Lower leg skin (tissue), 4 donors: Measurements from ENCODE around the gene LUM. TPM values are rescaled to one million over a fixed set of nuclear protein-coding genes. Genes with fewer than 3 reads are reported as not detected.

Source experiments
- DNase-seq, 2 donors: peaks; one replicate each; pipeline ENCODE4 v3.0.0-alpha.2; 2019; ENCODE audit warnings: low spot score in 2 of 2
- H3K4me3 ChIP-seq: fragments of 200-600 bp; sonication (generic); 2 replicates; pipeline ENCODE4 v1.5.1; 2017; ENCODE audit warnings: mild to moderate bottlenecking, low read depth; ENCODE audit not compliant: poor library complexity, severe bottlenecking
- POLR2A ChIP-seq, 2 donors: fragments of 450-650 bp; IDR thresholded peaks; one replicate each; pipeline ENCODE4 v1.6.1; 2016 to 2017; ENCODE audit warnings: antibody characterized with exemption in 2 of 2, mild to moderate bottlenecking in 1 of 2, moderate library complexity in 1 of 2
- whole genome bisulfite sequencing, 2 donors: methylation state at CpG; one replicate each; pipeline ENCODE4 v1.1.5; 2018; 5-methylcytosine and 5-hydroxymethylcytosine counted together
- intact Hi-C: fragments of 100-400 bp; cut with DNase I; formaldehyde crosslinking; loops from one replicate; pipeline ENCODE4 v1.15.0; 2023; ENCODE audit warnings: low total_unique reads
- total RNA-seq, 4 donors: library from RNA; depleted of rRNA; stranded (reverse); fragments of >200 nt; gene quantifications; one replicate each; pipeline ENCODE4 v1.1.0, GENCODE V29; 2016
- TF ChIP-seq, protein P1 (sequence below), 3 donors: fragments of 450-650 bp; IDR thresholded peaks; one replicate each; pipeline ENCODE4 v1.5.1; 2016; ENCODE audit warnings: antibody characterized with exemption in 3 of 3, mild to moderate bottlenecking in 3 of 3, moderate library complexity in 2 of 3

The LUM gene
- total RNA-seq, 4 donors from 2014 or later = 11.2 to 56.4 (median 24.5) TPM

DNA sequence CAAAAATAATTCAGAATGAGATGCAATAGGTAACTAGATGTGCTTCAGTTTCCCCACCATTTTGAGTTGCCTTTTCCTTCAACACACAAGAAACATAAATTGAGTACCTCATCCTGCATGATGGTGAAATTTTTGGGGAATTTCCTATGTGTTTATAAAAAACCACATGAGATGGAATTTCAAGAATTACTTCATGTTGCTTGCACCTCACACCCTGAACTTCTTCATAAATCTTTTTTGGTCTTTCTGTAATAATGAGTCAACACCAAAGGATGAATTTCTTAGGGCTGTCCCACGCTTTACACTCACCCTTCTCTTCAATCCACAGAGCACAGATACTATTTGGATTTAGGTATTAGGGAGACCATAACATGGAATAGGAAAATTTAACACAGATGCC lies 22.6 kb upstream of the LUM start:
- 89 to 92% methylated on average over 1 of the region's 1 CpG for WGBS, 2 donors
- intact Hi-C loops = no loop called here
- H3K4me3 ChIP-seq = no peak overlapping the region
- DNase-seq = no peak
- TF ChIP-seq, protein P1, sequence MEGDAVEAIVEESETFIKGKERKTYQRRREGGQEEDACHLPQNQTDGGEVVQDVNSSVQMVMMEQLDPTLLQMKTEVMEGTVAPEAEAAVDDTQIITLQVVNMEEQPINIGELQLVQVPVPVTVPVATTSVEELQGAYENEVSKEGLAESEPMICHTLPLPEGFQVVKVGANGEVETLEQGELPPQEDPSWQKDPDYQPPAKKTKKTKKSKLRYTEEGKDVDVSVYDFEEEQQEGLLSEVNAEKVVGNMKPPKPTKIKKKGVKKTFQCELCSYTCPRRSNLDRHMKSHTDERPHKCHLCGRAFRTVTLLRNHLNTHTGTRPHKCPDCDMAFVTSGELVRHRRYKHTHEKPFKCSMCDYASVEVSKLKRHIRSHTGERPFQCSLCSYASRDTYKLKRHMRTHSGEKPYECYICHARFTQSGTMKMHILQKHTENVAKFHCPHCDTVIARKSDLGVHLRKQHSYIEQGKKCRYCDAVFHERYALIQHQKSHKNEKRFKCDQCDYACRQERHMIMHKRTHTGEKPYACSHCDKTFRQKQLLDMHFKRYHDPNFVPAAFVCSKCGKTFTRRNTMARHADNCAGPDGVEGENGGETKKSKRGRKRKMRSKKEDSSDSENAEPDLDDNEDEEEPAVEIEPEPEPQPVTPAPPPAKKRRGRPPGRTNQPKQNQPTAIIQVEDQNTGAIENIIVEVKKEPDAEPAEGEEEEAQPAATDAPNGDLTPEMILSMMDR (IDR thresholded peaks at IDR 0.05) = no peak
- TF ChIP-seq POLR2A (IDR thresholded peaks at IDR 0.05) = no peak

DNA sequence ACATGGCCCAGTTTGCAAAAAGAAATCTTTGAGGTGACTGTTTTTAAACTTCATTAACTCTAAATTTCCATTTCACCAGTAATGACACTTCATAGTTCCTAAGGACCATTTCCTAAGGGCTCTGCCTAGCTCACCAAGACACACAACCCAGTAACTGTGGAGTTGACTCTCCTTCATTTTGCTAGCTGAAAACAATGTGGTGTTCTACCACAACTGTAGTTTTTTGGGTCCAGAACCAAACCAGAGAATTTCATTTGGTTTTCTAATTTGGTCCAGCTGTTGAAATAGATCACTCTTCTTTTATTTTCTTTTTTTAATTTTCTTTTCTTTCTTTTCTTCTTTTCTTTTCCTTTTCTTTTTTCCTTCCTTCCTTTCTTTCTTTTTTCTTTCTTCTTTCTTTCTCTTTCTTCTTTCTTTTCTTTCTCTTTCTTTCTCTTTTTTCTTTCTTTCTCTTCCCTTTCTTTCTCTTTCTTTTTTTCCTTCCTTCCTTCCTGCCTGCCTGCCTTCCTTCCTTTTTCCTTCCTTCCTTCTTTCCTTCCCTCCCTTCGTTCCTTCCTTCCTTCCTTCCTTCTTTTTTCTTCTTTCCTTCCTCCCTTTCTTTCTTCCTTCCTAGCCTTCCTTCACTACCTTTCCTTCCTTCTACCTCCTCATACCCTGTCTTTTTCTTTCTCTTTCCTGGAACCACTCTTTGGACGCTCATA lies 18.5 kb upstream of the LUM start:
- H3K4me3 ChIP-seq = no peak overlapping the region
- intact Hi-C loops = no loop called here
- no peak for TF ChIP-seq POLR2A (IDR thresholded peaks at IDR 0.05)
- TF ChIP-seq, protein P1 (IDR thresholded peaks at IDR 0.05) = no peak
- no peak for DNase-seq
- 94 to 96% methylated on average over 2 of the region's 2 CpGs for WGBS, 2 donors

DNA sequence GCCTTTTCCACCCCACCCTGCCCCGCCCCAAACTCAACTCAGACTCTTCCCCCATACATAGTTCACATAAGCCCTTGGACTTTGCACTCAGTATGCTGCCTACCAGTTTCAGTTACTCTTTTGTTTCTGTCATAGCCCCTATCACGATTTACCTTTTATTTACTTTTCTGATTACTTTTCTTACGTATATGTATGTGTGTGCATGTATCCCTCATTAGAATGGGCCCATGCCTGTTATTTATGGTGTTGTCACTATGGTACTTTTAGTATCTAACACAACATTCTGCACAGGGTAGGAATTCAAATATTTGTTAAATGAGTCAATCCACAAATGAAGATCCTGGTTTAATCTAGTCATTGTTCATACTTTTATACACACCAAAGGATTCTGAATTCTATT lies 16.5 kb upstream of the LUM start:
- TF ChIP-seq POLR2A (IDR thresholded peaks at IDR 0.05) = no peak
- TF ChIP-seq, protein P1 (IDR thresholded peaks at IDR 0.05) = no peak
- intact Hi-C loops = no loop called here
- WGBS, 2 donors = 75 to 88% methylated on average over 3 of the region's 3 CpGs
- DNase-seq = no peak
- no peak overlapping the region for H3K4me3 ChIP-seq

DNA sequence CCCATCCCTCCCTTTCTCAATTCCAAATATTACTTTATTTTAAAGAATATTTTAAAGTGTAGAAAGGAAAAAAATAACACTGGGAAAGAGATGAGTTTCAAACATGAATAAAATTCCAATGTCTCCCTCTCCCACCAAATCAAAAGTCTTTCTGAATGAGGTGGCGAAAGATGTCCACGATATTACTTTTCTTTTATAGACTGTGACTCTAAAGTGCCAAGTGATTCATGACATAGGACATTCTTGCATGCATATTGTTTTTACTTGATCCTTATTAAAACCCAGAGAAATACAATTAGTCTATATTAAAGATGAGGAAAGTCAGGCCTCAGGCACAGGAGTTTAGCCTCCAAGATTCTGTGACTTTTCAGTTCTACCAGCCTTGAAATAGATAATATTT lies 16.0 kb upstream of the LUM start:
- DNase-seq = no peak
- WGBS, 2 donors = 67 to 69% methylated on average over 2 of the region's 2 CpGs
- H3K4me3 ChIP-seq = no peak overlapping the region
- TF ChIP-seq, protein P1 (IDR thresholded peaks at IDR 0.05) = no peak
- TF ChIP-seq POLR2A (IDR thresholded peaks at IDR 0.05) = no peak
- intact Hi-C loops = no loop called here

DNA sequence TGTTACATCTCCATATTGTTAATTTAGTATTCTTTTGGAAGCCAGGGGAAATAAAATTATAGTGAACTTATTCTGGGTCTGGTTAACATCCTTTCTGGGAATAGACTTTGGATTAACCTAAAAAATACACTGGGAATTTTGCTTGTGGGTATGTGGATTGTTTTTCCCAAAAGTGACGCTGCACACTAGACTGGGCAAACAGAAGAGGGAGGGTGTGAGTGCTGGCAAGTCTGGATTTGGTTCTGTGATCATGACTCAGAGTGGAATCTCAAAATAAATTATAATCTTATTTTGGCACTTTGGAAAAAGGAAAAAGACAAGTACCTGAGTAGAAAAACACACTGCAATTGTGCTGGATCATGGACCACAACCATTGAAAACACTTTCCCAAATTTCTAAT lies 15.2 kb upstream of the LUM start:
- 30 to 38% methylated on average over 1 of the region's 1 CpG for WGBS, 2 donors

More for the DNA sequence above, 15.2 kb upstream of the LUM start:
- no peak overlapping the region for H3K4me3 ChIP-seq
- TF ChIP-seq, protein P1 (IDR thresholded peaks at IDR 0.05) = no peak
- no peak for TF ChIP-seq POLR2A (IDR thresholded peaks at IDR 0.05)
- no peak for DNase-seq
- intact Hi-C loops = no loop called here
